Epithelial cell of prostate (primary cell): ENCODE data around the gene CCDC28B.

Experiments
- DNase-seq: peaks from one replicate; pipeline ENCODE4 v3.0.0-alpha.2; 2011; ENCODE audit warnings: low read depth, low spot score
- H3K27ac ChIP-seq: fragments of 450-650 bp; 2 replicates; pipeline ENCODE4 v1.5.1; 2017; ENCODE audit warnings: mild to moderate bottlenecking

CCDC28B gene

GRCh38 chr1:32220746-32221580 is 20.6 kb downstream of the CCDC28B start:
- DNase-seq = no peak
- peak overlapping the region; percentile 72 for H3K27ac ChIP-seq

- no peak for DNase-seq
- peak overlapping the region; percentile 72 for H3K27ac ChIP-seq
These were observed 21.2 kb downstream of the CCDC28B start for GRCh38 chr1:32221581-32221979.

- peak; percentile 54 for DNase-seq
- H3K27ac ChIP-seq = peak within 1 kb of the TSS; percentile 72
These were observed 21.8 kb downstream of the CCDC28B start, which contains the start of the genes EIF3I and TMEM234 for GRCh38 chr1:32221980-32222755. TSS of gene EIF3I (plus strand) at chr1:32222407. CDS start at chr1:32222442, 35 bp downstream. TSS of gene TMEM234 (minus strand) at chr1:32222353. CDS start at chr1:32222322, 31 bp downstream.

DNA sequence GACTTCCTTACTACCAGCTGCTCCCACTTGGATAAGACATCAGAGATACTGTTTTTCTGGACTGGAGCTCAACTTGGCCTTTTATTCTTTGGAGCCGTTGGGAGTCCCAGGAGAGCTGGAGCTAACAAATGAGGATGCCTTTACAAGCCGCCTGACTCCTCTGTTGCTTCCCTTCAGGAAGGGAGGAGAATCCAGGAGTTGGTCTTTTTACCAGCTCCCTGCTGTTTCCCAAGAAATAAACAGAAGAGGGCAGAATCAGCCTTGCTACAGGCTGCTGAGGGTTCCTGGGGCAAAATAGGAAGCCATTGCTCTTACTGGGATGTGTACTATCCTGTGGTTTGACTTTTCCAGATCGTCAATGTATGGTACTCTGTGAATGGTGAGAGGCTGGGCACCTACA is 23.3 kb downstream of the CCDC28B start:
- no peak for DNase-seq
- H3K27ac ChIP-seq = peak overlapping the region; percentile 72

GRCh38 chr1:32224285-32224684 is 23.9 kb downstream of the CCDC28B start:
- DNase-seq = no peak
- H3K27ac ChIP-seq = no peak overlapping the region

DNA sequence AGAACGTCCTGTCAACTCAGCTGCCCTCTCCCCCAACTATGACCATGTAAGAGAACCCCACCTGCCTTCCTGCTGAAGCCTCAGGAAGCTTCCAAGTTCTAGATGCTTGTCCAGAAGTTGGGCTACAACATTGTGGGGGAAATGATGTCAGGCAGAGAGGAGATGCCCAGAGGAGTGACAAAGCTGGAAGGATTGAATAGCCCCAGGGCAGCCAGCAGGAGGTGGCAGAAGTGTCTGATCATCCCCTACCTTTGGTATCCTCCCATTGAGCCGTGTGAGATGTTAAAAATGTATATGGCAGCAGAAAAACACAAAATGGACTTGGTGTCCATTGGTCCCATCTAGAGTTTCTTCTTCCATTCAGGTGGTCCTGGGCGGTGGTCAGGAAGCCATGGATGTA is 28.4 kb downstream of the CCDC28B start:
- DNase-seq = no peak
- H3K27ac ChIP-seq = no peak overlapping the region

GRCh38 chr1:32231843-32232432 is 31.5 kb downstream of the CCDC28B start:
- no peak for DNase-seq

DNA sequence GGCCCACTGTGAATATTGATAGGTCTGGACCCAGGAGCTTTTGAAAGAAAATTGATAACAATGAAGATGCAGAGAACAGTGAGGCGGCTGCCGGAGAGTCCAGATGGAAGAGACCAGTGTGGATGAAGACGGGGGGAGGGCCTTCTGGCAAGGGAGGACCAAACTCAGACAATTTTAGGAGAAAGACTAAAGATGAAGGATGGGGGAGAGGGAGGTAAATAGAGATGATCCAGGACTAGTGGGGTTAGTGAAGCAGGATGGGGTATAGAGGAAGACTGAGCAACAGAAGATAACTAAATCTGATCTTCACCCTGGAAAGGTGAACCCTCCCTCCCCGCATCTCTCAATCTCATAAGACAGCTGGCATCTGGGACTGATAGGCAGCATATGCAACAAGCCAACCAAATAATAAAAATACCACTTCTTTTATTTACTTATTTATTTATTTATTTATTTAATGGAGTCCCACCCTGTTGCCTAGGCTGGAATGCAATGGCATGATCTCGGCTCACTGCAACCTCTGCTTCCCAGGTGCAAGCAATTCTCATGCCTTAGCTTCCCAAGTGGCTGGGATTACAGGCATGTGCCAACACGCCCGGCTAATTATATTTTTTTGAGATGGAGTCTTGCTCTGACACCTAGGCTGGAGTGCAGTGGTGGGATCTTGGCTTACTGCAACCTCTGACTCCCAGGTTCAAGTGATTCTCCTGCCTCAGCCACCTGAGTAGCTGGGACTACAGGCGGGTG is 32.3 kb downstream of the CCDC28B start:
- no peak overlapping the region for H3K27ac ChIP-seq
- no peak for DNase-seq

More at GRCh38 chr1:32231843-32232432, 31.5 kb downstream of the CCDC28B start:
- H3K27ac ChIP-seq = no peak overlapping the region

- no peak for DNase-seq
- H3K27ac ChIP-seq = peak overlapping the region; percentile 83
These were observed 34.4 kb downstream of the CCDC28B start for GRCh38 chr1:32234792-32235191.

GRCh38 chr1:32239337-32239736 is 38.9 kb downstream of the CCDC28B start:
- no peak overlapping the region for H3K27ac ChIP-seq
- DNase-seq = no peak

GRCh38 chr1:32239790-32240139 is 39.4 kb downstream of the CCDC28B start:
- DNase-seq = no peak
- H3K27ac ChIP-seq = no peak overlapping the region

DNA sequence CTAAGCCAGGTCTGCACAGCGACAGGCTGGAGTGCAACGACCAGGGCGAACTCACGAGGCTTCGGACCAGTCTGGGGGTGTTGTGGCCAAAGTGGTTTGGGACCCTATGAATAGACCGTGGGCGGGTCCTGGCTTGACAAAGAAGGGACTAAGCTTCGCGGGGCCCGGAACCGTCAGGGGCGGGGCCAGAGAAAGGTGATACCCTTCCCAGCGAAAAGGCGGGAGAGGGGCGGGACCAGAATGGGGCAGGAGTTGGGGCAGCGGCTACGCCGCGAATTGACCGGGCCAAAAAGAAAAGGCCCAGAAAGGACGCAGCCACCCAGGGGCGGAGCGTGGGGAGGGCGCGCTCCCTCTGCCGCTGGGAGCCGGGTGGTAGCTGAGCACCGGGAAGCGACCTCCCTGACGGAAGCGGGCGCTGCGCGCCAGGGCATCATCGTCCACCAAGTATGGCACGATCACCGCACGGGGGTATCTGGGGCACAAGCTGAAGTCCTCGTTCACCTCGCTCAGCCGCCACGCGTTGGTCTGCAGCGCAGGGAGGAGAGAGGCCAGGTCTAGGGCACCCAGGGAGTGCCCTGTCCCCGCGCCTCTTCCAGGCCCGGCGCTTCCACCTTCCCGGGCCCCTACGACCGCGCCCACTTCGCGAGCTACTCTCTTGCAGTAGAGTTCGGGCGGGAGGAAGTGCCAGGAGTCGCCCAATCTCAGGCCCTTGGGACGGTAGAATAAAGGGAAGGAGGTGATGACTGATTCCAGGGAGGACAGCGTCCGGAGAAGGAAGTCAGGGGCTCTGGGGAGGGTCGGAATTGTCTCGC is 40.0 kb downstream of the CCDC28B start:
- DNase-seq = no peak
- no peak overlapping the region for H3K27ac ChIP-seq

GRCh38 chr1:32241001-32241763 is 40.8 kb downstream of the CCDC28B start:
- no peak for DNase-seq
- no peak overlapping the region for H3K27ac ChIP-seq

DNA sequence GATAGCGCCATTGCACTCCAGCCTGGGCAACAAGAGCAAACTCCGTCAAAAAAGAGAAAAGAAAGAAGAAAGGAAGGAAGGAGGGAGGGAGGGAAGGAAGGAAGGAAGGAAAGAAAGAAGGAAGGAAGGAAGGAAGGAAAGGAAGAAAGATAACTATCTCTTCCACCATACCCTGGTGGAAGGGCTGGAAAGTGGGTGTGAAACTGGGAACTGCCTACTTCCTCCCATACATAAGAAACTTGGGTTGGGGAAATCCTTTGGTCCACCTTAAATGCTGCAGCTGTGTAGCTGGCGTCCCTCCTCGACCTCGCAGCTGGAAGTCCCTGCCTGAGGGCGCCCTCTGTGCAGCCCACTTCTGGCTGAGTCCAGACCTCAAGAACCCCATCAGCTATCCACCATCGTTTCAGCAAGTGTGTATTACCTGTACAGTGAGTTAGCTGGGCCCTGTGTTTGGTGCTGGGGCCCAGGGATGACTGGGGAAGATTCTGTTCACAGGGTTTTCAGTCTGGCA is 42.0 kb downstream of the CCDC28B start:
- H3K27ac ChIP-seq = no peak overlapping the region
- DNase-seq = no peak

DNA sequence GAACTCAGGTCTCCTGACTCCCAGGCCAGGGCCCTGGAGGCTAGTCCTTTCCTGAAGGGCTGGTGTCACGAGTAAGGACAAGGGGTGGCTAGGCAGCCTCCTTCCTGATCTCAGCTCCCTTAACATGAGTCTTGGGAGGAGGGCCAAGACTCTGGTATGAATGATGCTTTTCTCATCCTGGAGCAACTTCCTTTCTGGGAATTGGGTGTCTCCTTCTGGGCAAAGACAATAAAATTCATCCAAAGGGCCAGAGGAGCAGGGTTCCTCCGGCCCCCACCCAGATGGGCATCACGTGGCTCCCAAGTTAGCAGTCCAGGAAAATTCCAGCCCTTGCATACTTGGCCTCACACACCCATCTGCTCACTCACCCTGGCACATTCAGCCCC is 46.5 kb downstream of the CCDC28B start, which contains the start of gene FAM167B:
Gene FAM167B, plus strand, starts transcription at position 335 of the 386 bp plus-strand sequence. CDS start 200 bp downstream, outside the sequence.
- peak within 1 kb of the TSS; percentile 13 for H3K27ac ChIP-seq
- DNase-seq = no peak

GRCh38 chr1:32247452-32247851 is 47.1 kb downstream of the CCDC28B start:
- no peak for DNase-seq
- H3K27ac ChIP-seq = no peak overlapping the region

GRCh38 chr1:32247983-32248889 is 47.8 kb downstream of the CCDC28B start:
- H3K27ac ChIP-seq = peak overlapping the region; percentile 13
- DNase-seq = peak; percentile 22
